ENCODE measurements around the gene MYF6. TPM values are rescaled to one million over a fixed set of nuclear protein-coding genes. Genes with fewer than 3 reads are reported as not detected.

The MYF6 gene
- total and polyA plus RNA-seq, 2 of the 8 experiments (the other 6 are each of a cell fraction or from before 2014, with no cell fraction given) = 0.39 TPM; not detected in 1

GRCh38 chr12:80720516-80720915, 13.1 kb downstream of the MYF6 start:
- WGBS, 2 experiments (ENCODE audit: extremely low coverage in 1 of 2, insufficient coverage in 1 of 2, insufficient read length in 1 of 2, insufficient replicate concordance in 2 of 2, low coverage in 1 of 2, low lambda C conversion rate in 2 of 2, missing lambda C conversion rate in 1 of 2) = 65% methylated on average over 1 of the region's 1 CpG; no CpG with 5 or more reads in 1 of the 2 experiments
- Histone ChIP-seq H3K23ac (ENCODE audit: insufficient read length) (no peak overlapping the region), H2BK12ac (ENCODE audit: low read depth, low read length) (no peak overlapping the region), H3K27ac (ENCODE audit: low read depth, low read length) (no peak overlapping the region), H3K36me3 (ENCODE audit: control insufficient read depth in 2 of 4, insufficient read depth in 4 of 4, low read length in 3 of 4) (no peaks in the 10 kb centered on the region), H2BK5ac (ENCODE audit: low read depth, low read length) (no peak overlapping the region), H2BK15ac (ENCODE audit: low read length) (no peak overlapping the region), H3K4me1 (replicated peaks in 1 of 4; ENCODE audit: control insufficient read depth in 3 of 4, insufficient read depth in 4 of 4, low read length in 3 of 4) (peaks cover 3 to 11% (median 7%) of the 10 kb centered on the region in 4 experiments; a peak in 6 of 7 replicates), H3K79me1 (ENCODE audit: low read depth, low read length) (no peaks in the 10 kb centered on the region), H4K91ac (replicated peaks; ENCODE audit: insufficient read length, low read length) (no peak overlapping the region), H4K20me1 (replicated peaks in 1 of 2; ENCODE audit: control insufficient read depth in 1 of 2, insufficient read depth in 2 of 2, low read length in 2 of 2) (no peaks in the 10 kb centered on the region), H3K18ac (ENCODE audit: extremely low read depth, low read length) (no peak overlapping the region), H3K4me3 (ENCODE audit: extremely low read depth in 1 of 4, insufficient read depth in 2 of 4, low read depth in 3 of 4, low read length in 4 of 4) (no peak overlapping the region), H3K56ac (replicated peaks; ENCODE audit: insufficient read length, low read depth, low read length) (no peak overlapping the region), H4K8ac (ENCODE audit: extremely low read depth, insufficient read depth, low read length) (no peak overlapping the region), H3K9ac (replicated peaks in 1 of 4; ENCODE audit: extremely low read depth in 1 of 4, low read depth in 3 of 4, low read length in 3 of 4) (no peak overlapping the region), H3K14ac (ENCODE audit: insufficient read length) (no peak overlapping the region), H3K27me3 (replicated peaks in 1 of 4; ENCODE audit: control insufficient read depth in 3 of 4, extremely low read depth in 1 of 4, insufficient read depth in 3 of 4, low read length in 3 of 4) (peaks cover 2 to 8% (median 5%) of the 10 kb centered on the region in 4 experiments), H4K5ac (ENCODE audit: insufficient read length, low read depth, low read length) (no peak overlapping the region), H3K23me2 (ENCODE audit: low read depth, low read length) (no peaks in the 10 kb centered on the region), H2BK20ac (ENCODE audit: low read length) (no peak overlapping the region), H3K9me3 (ENCODE audit: insufficient read depth in 2 of 2, low read depth in 1 of 2, low read length in 1 of 2) (no peaks in the 10 kb centered on the region; a peak in 1 of 4 replicates), H3K4ac (replicated peaks; ENCODE audit: insufficient read length, low read depth, low read length) (no peak overlapping the region), H2AFZ (ENCODE audit: low read length) (no peak overlapping the region), H3K79me2 (ENCODE audit: control insufficient read depth in 1 of 2, insufficient read depth in 2 of 2, low read length in 2 of 2) (no peaks in the 10 kb centered on the region), H2BK120ac (replicated peaks; ENCODE audit: low read depth, low read length) (no peak overlapping the region), H2AK5ac (ENCODE audit: low read depth, low read length) (no peak overlapping the region), H3K4me2 (ENCODE audit: insufficient read depth in 1 of 2, low read depth in 2 of 2, low read length in 2 of 2) (no peak overlapping the region)
- CTCF ChIA-PET (ENCODE audit: partially characterized antibody) = no interaction called here
- POLR2A ChIA-PET (ENCODE audit: partially characterized antibody) = no interaction called here
- no peak for FAIRE-seq
- no peak for DNase-seq (ENCODE audit: low read depth in 1 of 2, low spot score in 2 of 2)
- TF ChIP-seq CBX5 (IDR thresholded peaks at IDR 0.05; ENCODE audit: low read depth, low read length) (no peak), JUND (IDR thresholded peaks at IDR 0.05; ENCODE audit: low read length) (no peak), RFX5 (IDR thresholded peaks at IDR 0.05; ENCODE audit: borderline replicate concordance, low read depth, low read length) (no peak), SIX5 (IDR thresholded peaks at IDR 0.05; ENCODE audit: low read depth, low read length) (no peak), TAF1 (IDR thresholded peaks at IDR 0.05; ENCODE audit: low read depth, low read length) (no peak), CTBP2 (IDR thresholded peaks at IDR 0.05; ENCODE audit: borderline replicate concordance, insufficient read depth, insufficient read length, low read length) (no peak), ATF3 (IDR thresholded peaks at IDR 0.05; ENCODE audit: insufficient read depth, low read depth, low read length) (no peak), TCF12 (IDR thresholded peaks at IDR 0.05; ENCODE audit: low read depth, low read length) (no peak), RBBP5 (IDR thresholded peaks at IDR 0.05; ENCODE audit: borderline replicate concordance, low read depth, low read length) (no peak), CTCF (IDR thresholded peaks at IDR 0.05; ENCODE audit: control extremely low read depth in 1 of 3, insufficient read depth in 1 of 3, low read depth in 1 of 3, low read length in 3 of 3) (no peak), RXRA (IDR thresholded peaks at IDR 0.05; ENCODE audit: insufficient read depth, low read depth, low read length) (no peak), ZNF274 (IDR thresholded peaks at IDR 0.05; ENCODE audit: borderline replicate concordance, extremely low read depth, low read length) (no peak)

Measured in H1 (cell line).